Measurements from ENCODE around the gene C5orf58.

- TF ChIP-seq CTCF (IDR thresholded peaks at IDR 0.05) (no peak), EZH2 (IDR thresholded peaks at IDR 0.05) (no peak), EZH2phosphoT487 (IDR thresholded peaks at IDR 0.05) (no peak)
Measured at GRCh38 chr5:170277867-170278281, 45.1 kb downstream of the C5orf58 start.

All from neural progenitor cell (in vitro differentiated cells).